ENCODE measurements around the gene PROB1.

- TF ChIP-seq CTCF (IDR thresholded peaks at IDR 0.05 in 4 of 5, conservative IDR thresholded peaks at IDR 0.05 in 1 of 5) (no peak), POLR2A (IDR thresholded peaks at IDR 0.05) (no peak)
These were observed 20.4 kb upstream of the PROB1 start for GRCh38 chr5:139415221-139415861.

Data from gastrocnemius medialis (tissue), 4 donors.